Measurements from ENCODE around the gene P3H1.
"Not testable (repeated sequence)": the region's sequence is repeated elsewhere in the genome, so short reads cannot be mapped to it uniquely, and the experiment has no call there.

Gene P3H1, protein sequence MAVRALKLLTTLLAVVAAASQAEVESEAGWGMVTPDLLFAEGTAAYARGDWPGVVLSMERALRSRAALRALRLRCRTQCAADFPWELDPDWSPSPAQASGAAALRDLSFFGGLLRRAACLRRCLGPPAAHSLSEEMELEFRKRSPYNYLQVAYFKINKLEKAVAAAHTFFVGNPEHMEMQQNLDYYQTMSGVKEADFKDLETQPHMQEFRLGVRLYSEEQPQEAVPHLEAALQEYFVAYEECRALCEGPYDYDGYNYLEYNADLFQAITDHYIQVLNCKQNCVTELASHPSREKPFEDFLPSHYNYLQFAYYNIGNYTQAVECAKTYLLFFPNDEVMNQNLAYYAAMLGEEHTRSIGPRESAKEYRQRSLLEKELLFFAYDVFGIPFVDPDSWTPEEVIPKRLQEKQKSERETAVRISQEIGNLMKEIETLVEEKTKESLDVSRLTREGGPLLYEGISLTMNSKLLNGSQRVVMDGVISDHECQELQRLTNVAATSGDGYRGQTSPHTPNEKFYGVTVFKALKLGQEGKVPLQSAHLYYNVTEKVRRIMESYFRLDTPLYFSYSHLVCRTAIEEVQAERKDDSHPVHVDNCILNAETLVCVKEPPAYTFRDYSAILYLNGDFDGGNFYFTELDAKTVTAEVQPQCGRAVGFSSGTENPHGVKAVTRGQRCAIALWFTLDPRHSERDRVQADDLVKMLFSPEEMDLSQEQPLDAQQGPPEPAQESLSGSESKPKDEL

DNA sequence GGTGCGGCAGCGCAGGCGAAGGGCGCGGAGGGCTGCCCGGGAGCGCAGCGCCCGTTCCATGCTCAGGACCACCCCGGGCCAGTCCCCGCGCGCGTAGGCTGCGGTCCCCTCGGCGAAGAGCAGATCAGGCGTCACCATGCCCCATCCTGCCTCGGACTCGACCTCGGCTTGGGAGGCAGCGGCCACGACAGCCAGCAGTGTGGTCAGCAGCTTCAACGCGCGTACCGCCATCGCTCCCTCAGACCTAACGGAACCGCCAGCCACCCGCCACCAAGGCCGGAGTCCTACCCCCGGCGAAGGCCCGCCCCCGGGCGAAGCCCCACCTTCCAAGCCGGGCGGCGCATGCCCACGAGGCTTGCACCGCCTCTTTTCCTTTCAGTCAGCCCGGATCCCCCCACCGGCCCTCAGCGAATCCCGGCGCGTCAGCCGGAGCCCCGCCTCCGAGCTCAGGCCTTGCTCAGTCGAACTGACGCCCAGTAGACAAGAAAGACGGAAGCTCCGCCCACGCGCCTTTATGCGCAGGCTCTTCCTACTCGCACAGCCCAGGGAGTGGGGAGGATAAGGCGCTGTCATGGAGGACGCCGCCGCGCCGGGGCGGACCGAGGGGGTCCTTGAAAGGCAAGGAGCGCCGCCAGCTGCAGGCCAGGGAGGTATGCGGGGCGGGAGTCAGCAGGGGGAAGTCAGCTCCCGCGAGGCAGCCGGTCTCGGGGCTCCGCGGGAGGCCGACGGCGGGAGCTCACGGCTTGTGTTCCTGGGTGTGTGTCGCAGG lies at the start of gene P3H1, which contains the start of gene C1orf50:
Gene P3H1 (minus strand): TSS at position 288 of the 769 bp plus-strand sequence. CDS start 57 bp downstream, at position 231.
Gene C1orf50 (plus strand): TSS at position 509 of the 769 bp plus-strand sequence. CDS start 63 bp downstream, at position 572.
- peak; percentile 99 for DNase-seq (ENCODE audit: low spot score)

- no peak for DNase-seq (ENCODE audit: low spot score)
Measured at GRCh38 chr1:42815941-42816584, 49.2 kb upstream of the P3H1 start.

GRCh38 chr1:42814815-42815214 lies 48.0 kb upstream of the P3H1 start:
- DNase-seq (ENCODE audit: low spot score): not testable (repeated sequence)

GRCh38 chr1:42807056-42807668 lies 40.3 kb upstream of the P3H1 start:
- peak; percentile 18 for DNase-seq (ENCODE audit: low spot score)

DNA sequence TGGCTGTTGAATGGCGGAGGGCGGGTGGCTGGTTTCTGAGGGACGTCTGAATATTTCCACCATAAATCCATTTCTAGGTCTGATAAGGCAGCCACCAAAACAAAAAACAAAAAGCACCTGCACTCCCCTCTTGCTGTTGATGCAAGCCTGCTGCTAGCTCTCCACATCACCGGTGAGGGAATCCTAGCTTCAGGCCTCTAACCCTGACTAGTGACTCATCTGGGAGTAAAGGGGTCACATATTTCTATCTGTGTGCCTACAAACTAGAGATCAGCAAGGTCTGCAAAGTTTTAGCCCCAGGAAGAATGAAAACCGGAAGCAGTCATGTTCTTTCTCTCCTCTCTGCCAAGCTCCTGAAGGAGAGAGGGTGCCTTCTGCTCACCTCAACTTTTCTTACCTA lies 39.8 kb upstream of the P3H1 start:
- no peak for DNase-seq (ENCODE audit: low spot score)

DNA sequence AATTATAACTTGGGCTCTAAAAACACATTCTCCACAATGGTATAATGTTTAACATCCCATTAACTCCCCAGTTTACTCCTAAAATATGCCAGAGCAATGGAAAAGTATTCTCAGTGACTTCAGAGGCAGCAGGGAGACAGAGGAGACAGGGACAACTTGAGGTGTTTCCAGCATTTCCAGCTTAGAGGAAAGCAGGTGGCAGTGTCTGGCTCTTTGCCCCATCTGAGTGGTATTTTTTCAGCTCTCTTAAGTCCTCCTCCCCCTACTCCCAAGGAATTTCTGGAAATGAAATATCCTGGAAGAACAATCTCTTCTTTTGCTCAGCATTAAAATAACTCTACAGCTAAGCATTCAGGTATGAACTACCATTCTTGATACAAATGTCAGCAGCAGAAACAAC lies 39.3 kb upstream of the P3H1 start:
- no peak for DNase-seq (ENCODE audit: low spot score)

DNA sequence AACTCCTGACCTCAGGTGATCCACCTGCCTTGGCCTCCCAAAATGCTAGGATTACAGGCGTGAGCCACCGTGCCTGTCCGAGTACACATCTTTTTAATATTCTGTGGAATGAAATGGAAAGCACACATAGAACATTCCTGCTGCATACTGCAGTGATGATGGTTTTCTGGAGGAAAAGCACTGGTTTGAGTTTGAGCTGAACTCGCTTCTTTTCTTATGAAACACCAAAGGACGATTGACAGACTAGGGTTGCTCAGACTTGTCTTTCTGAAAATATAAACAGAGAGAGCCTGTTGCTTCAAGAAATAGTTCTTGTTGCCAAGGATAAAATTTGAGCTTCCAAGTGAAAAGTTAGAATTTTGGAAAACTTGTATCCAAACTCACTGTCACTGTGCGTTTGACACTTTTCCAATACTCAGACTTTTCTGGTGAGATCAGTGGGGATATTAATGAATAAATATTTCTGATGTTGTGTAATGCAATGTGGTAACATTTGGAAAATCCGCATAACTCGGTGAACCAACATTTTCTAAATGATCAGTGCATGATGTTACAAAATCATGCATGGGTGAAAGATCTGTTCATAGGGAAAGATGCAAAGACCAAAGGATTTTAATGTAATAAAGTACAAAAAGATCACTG lies 35.1 kb upstream of the P3H1 start:
- DNase-seq (ENCODE audit: low spot score): no peak

- DNase-seq (ENCODE audit: low spot score): no peak
Measured at GRCh38 chr1:42797979-42798378, 31.2 kb upstream of the P3H1 start.

- no peak for DNase-seq (ENCODE audit: low spot score)
Measured at GRCh38 chr1:42797414-42797813, 30.6 kb upstream of the P3H1 start.

- no peak for DNase-seq (ENCODE audit: low spot score)
Measured at GRCh38 chr1:42793824-42794223, 27.0 kb upstream of the P3H1 start.

DNA sequence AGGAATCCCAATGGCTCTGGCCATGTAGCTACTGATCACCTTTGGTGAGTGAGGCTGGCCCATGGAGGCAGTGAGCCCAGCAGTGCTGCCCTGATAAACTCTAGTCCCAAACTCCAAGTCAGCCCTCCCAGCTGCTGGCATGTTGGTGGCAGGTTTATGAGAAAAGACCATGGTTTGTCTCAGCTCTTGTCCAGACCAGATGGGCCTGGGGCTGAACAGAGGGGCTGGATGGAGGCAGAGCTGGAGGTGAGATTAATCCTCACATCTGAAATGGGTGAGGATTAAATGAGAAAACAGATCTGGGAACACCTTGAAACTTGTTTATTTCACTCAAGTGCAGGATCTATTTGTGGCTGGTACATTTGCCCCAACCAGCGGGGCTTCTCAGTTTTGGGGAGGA lies 21.2 kb upstream of the P3H1 start:
- no peak for DNase-seq (ENCODE audit: low spot score)

DNA sequence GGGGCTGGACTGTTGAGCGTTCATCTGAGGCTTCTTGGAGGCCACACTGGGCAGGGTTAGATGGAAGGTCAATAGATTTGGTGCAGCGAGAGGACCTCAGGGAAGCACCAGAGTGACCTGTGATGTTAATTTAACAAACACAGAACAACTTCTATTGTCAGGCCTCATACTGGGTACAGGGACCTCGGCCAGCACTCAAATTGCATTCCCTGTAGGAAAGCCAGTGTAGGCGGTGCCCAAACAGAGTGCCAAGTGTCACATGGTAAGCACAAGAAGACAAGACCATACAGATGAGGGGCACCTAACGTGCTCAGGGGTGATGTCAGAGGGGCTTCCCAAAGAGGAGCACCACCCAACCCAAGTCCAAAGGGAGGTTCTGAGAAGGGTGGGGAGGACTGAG lies 19.3 kb upstream of the P3H1 start:
- DNase-seq (ENCODE audit: low spot score): no peak

GRCh38 chr1:42784946-42785693 lies 18.3 kb upstream of the P3H1 start, which contains the start of gene TMEM269:
TSS of gene TMEM269 (plus strand) at chr1:42784991. CDS start at chr1:42789894, 4,903 bp downstream.
- no peak for DNase-seq (ENCODE audit: low spot score)

DNA sequence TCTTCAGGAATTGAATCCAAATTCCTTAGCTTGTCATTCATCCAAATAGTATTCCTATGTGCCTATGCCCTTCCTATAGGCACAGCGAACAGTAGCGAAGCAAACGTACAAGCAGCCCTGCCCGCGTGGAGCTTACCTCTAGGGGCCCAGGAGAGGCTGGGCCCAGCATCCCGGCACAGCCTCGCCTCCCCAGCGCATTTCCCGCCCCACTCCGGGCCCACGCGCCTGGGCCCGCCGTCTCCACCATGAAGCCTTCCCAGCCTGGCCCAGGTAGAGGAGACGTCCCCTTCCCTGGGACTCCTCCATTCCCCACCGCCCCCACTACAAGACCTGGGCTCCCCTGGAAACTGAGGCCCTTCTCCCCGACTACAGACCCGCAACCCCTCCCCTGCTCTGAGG lies 17.7 kb upstream of the P3H1 start:
- no peak for DNase-seq (ENCODE audit: low spot score)

DNA sequence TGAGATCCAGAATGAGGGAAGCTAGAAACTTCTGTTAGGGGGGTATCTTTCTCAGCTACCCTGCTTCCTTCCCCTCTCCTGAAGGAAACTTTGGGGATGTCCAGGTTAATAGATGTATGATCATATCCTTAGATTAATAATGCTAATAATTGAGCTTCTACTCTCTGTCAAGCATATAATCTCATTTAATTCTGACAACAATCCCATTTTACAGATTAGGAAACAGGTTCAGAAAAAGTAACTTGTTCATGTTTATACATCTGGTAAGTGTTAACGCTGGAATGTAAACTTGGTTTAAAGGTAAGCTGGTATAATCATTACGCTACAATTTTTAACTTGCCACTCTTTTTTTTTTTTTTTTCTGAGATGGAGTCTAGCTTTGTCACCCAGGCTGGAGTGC lies 16.3 kb upstream of the P3H1 start:
- no peak for DNase-seq (ENCODE audit: low spot score)

GRCh38 chr1:42780176-42780575 lies 13.3 kb upstream of the P3H1 start:
- no peak for DNase-seq (ENCODE audit: low spot score)

DNA sequence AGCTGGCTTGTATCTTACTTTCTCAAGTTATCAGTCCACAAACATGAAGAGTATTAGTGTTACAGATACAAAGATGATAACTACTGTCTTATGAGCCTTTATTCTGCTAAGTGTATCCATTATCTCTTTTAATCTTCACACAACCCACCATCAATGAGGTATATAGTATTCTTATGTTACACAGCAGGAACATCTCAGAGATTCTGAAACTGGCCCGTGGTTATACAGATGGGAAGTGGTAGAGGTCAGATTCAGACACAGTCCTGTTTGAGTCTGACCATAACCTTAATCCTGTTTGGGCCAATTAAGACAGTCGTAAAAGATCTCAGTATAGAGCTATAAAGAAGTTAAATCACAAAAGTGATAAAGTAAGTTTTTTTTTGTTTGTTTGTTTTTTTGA lies 12.9 kb upstream of the P3H1 start:
- DNase-seq (ENCODE audit: low spot score): no peak

GRCh38 chr1:42777852-42778251 lies 11.0 kb upstream of the P3H1 start:
- DNase-seq (ENCODE audit: low spot score): peak; percentile 60

DNA sequence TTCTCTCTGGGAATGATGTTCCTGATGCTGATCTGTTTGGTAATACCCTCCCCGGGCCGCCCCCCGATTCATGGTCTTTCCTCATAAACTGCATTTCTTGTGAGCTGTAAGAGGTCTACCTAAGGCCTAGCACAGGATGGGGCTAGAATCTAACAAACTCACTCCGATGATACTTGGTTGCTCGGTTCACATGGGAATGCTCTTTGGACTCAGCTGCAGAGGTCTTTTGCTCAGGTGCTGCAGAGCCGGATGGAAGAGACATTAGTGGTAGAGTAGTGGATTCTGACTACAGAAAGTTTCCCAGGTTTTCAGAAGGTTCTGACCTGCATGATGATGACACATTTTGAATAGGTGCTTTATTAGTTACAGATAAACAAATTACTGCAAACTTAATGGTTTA lies 9.7 kb upstream of the P3H1 start:
- DNase-seq (ENCODE audit: low spot score): no peak

GRCh38 chr1:42774928-42775526 lies 8.2 kb upstream of the P3H1 start:
- no peak for DNase-seq (ENCODE audit: low spot score)
